ENCODE data around the gene MAPKAP1.

MAPKAP1 gene

GRCh38 chr9:125536776-125537175, 170.2 kb downstream of the MAPKAP1 start:
- no peaks in the 10 kb centered on the region for H3K36me3 ChIP-seq (ENCODE audit: control insufficient read depth, insufficient read depth, low read length)
- no peak overlapping the region for H3K4me3 ChIP-seq (ENCODE audit: low read depth, low read length)
- H3K4me1 ChIP-seq = peaks cover 2% of the 10 kb centered on the region
- no peak overlapping the region for H3K27ac ChIP-seq
- TF ChIP-seq CTCF (IDR thresholded peaks at IDR 0.05) = no peak
- no peaks in the 10 kb centered on the region for H3K27me3 ChIP-seq (ENCODE audit: control insufficient read depth, insufficient read depth, low read length)
- no peaks in the 10 kb centered on the region for H3K79me2 ChIP-seq
- H3K9me3 ChIP-seq (ENCODE audit: control insufficient read depth, low read length) = no peaks in the 10 kb centered on the region
- no peak overlapping the region for H3K4me2 ChIP-seq (ENCODE audit: low read length)
- no peak overlapping the region for H2AFZ ChIP-seq
- H3K9ac ChIP-seq = no peak overlapping the region

DNA sequence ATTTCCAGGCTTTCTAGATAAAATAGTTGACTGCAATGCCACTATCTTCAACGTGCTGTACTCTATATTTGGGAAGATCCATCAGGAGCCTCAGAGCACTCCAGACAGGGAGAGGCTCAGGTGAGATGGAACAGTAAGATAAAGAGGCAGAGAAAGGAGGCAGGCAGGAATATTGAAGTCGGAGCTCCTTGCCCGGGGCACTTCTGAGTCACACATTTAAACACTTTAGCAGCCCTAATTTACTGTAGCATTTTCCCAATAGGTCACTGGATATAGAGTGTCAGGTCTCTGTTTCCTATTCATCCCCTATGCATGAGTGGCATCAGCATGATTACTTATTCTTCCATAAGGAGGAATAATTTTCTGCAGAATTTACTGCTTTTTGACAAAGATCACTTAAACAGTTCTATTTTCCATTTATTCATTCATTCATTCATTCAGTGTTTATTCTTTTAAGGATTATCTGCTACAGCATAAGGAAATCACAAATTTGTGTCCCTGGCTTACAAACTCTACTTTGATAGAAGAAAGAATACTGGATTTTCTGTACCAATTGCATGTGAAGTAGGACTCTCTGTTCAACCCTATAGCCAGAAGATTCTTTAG, 170.7 kb downstream of the MAPKAP1 start:
- Histone ChIP-seq H3K36me3 (ENCODE audit: control insufficient read depth, insufficient read depth, low read length) (no peaks in the 10 kb centered on the region), H3K4me2 (ENCODE audit: low read length) (no peak overlapping the region), H3K9ac (no peak overlapping the region), H3K4me3 (ENCODE audit: low read depth, low read length) (no peak overlapping the region), H3K9me3 (ENCODE audit: control insufficient read depth, low read length) (no peaks in the 10 kb centered on the region), H3K4me1 (peaks cover 2% of the 10 kb centered on the region), H2AFZ (no peak overlapping the region), H3K27ac (no peak overlapping the region), H3K27me3 (ENCODE audit: control insufficient read depth, insufficient read depth, low read length) (no peaks in the 10 kb centered on the region), H3K79me2 (no peaks in the 10 kb centered on the region)
- no peak for TF ChIP-seq CTCF (IDR thresholded peaks at IDR 0.05)

- H3K27me3 ChIP-seq (ENCODE audit: control insufficient read depth, insufficient read depth, low read length) = no peaks in the 10 kb centered on the region
- H3K27ac ChIP-seq = no peak overlapping the region
- no peak overlapping the region for H3K4me3 ChIP-seq (ENCODE audit: low read depth, low read length)
- H3K4me1 ChIP-seq = peaks cover 2% of the 10 kb centered on the region
- no peaks in the 10 kb centered on the region for H3K9me3 ChIP-seq (ENCODE audit: control insufficient read depth, low read length)
- no peak overlapping the region for H3K9ac ChIP-seq
- no peaks in the 10 kb centered on the region for H3K36me3 ChIP-seq (ENCODE audit: control insufficient read depth, insufficient read depth, low read length)
- H3K79me2 ChIP-seq = no peaks in the 10 kb centered on the region
- H2AFZ ChIP-seq = no peak overlapping the region
- TF ChIP-seq CTCF (IDR thresholded peaks at IDR 0.05) = no peak
- H3K4me2 ChIP-seq (ENCODE audit: low read length) = no peak overlapping the region
Measured at GRCh38 chr9:125534971-125535701, 171.9 kb downstream of the MAPKAP1 start.

GRCh38 chr9:125532812-125533594, 174.0 kb downstream of the MAPKAP1 start:
- no peak overlapping the region for H3K4me3 ChIP-seq (ENCODE audit: low read depth, low read length)
- H3K9ac ChIP-seq = no peak overlapping the region
- H3K36me3 ChIP-seq (ENCODE audit: control insufficient read depth, insufficient read depth, low read length) = no peaks in the 10 kb centered on the region
- H3K4me2 ChIP-seq (ENCODE audit: low read length) = no peak overlapping the region
- peaks cover 2% of the 10 kb centered on the region for H3K4me1 ChIP-seq
- no peak for TF ChIP-seq CTCF (IDR thresholded peaks at IDR 0.05)
- H3K27me3 ChIP-seq (ENCODE audit: control insufficient read depth, insufficient read depth, low read length) = no peaks in the 10 kb centered on the region
- H2AFZ ChIP-seq = no peak overlapping the region
- H3K27ac ChIP-seq = no peak overlapping the region
- no peaks in the 10 kb centered on the region for H3K79me2 ChIP-seq
- no peaks in the 10 kb centered on the region for H3K9me3 ChIP-seq (ENCODE audit: control insufficient read depth, low read length)

Data from parathyroid adenoma (tissue), 2 donors.